MCF 10A (cell line): ENCODE results near the gene GABRB3. TPM values are rescaled to one million over a fixed set of nuclear protein-coding genes. Genes with fewer than 3 reads are reported as not detected.

Experiments
- BruUV-seq: library from RNA; stranded (reverse); fragments of 400-500 nt; replicated peaks from 2 replicates; lab custom pipeline; 2021; lab: Mats Ljungman, UMichigan
- CTCF ChIA-PET: fragments of 300-600 bp; sonication (Branson Sonifier 250); formaldehyde crosslinking; extraction: SDS; loops from one replicate; lab custom pipeline; 2021; ENCODE audit warnings: antibody characterized with exemption, inconsistent platforms; lab: Yijun Ruan, JAX
- POLR2A ChIA-PET: fragments of 300-600, 350-650 bp; sonication (Branson Sonifier 250); formaldehyde crosslinking; extraction: SDS; loops from one replicate; lab custom pipeline; 2020; ENCODE audit warnings: antibody characterized with exemption, inconsistent platforms; lab: Yijun Ruan, JAX
- DNase-seq: peaks from one replicate; pipeline ENCODE4 v3.0.0-alpha.2; 2018; ENCODE audit not compliant: unreplicated experiment
- H3K27ac Mint-ChIP-seq: one replicate; pipeline ENCODE4 v1.8.0; 2022; ENCODE audit warnings: mild to moderate bottlenecking, low read depth, mixed read lengths; ENCODE audit not compliant: unreplicated experiment
- H3K27me3 Mint-ChIP-seq: one replicate; pipeline ENCODE4 v1.8.0; 2022; ENCODE audit warnings: mixed read lengths; ENCODE audit not compliant: insufficient read depth, unreplicated experiment
- H3K36me3 Mint-ChIP-seq: one replicate; pipeline ENCODE4 v1.8.0; 2022; ENCODE audit warnings: mild to moderate bottlenecking, moderate library complexity, mixed read lengths; ENCODE audit not compliant: insufficient read depth, unreplicated experiment
- H3K4me1 Mint-ChIP-seq: one replicate; pipeline ENCODE4 v1.8.0; 2022; ENCODE audit warnings: mixed read lengths; ENCODE audit not compliant: insufficient read depth, unreplicated experiment
- H3K4me3 Mint-ChIP-seq: one replicate; pipeline ENCODE4 v1.8.0; 2022; ENCODE audit warnings: mild to moderate bottlenecking, moderate library complexity, mixed read lengths; ENCODE audit not compliant: unreplicated experiment
- H3K9me3 Mint-ChIP-seq: one replicate; pipeline ENCODE4 v1.8.0; 2022; ENCODE audit warnings: mixed read lengths; ENCODE audit not compliant: unreplicated experiment
- intact Hi-C: fragments of 100-400 bp; cut with micrococcal nuclease; formaldehyde crosslinking; loops from 2 replicates; pipeline ENCODE4 v1.14.1; 2022
- total RNA-seq: library from RNA; stranded (reverse); gene quantifications from 2 replicates; pipeline ENCODE4 v1.2.3, GENCODE V29; 2022
- TF ChIP-seq, protein P1 (sequence below): fragments of 200-600 bp; IDR thresholded peaks from one replicate; pipeline ENCODE4 v1.8.0; 2022; ENCODE audit warnings: antibody characterized with exemption, mild to moderate bottlenecking; ENCODE audit not compliant: unreplicated experiment

GABRB3 gene
- total RNA-seq, 1 experiment from 2014 or later, result not detected

DNA sequence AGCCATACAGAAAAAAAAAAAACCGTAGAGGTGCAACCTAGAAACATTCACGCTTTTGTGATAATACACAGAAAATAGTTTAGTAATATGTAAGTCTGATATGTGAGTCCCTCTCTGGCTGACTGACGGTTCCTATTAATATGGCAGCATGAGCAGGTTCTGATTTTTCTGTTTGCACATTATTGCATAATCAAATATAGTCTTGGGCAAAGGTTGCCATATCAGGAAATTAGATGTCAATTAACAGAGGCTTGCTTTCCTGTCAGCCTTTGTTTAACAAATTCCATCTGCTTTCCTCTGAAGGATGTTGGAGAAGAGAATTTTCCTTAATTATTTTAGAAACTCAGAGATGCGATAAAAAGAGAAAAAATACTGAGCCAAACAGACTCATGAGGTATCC lies 14.8 kb downstream of the GABRB3 start:
- CTCF ChIA-PET, result no interaction called here
- POLR2A ChIA-PET, result no interaction called here
- no peaks in the 10 kb centered on the region for H3K27me3 Mint-ChIP-seq
- no peaks in the 10 kb centered on the region for H3K36me3 Mint-ChIP-seq
- intact Hi-C loops, result no loop called here
- H3K4me1 Mint-ChIP-seq, result no peaks in the 10 kb centered on the region
- H3K27ac Mint-ChIP-seq, result no peak overlapping the region
- no peak overlapping the region for H3K4me3 Mint-ChIP-seq
- TF ChIP-seq, protein P1, sequence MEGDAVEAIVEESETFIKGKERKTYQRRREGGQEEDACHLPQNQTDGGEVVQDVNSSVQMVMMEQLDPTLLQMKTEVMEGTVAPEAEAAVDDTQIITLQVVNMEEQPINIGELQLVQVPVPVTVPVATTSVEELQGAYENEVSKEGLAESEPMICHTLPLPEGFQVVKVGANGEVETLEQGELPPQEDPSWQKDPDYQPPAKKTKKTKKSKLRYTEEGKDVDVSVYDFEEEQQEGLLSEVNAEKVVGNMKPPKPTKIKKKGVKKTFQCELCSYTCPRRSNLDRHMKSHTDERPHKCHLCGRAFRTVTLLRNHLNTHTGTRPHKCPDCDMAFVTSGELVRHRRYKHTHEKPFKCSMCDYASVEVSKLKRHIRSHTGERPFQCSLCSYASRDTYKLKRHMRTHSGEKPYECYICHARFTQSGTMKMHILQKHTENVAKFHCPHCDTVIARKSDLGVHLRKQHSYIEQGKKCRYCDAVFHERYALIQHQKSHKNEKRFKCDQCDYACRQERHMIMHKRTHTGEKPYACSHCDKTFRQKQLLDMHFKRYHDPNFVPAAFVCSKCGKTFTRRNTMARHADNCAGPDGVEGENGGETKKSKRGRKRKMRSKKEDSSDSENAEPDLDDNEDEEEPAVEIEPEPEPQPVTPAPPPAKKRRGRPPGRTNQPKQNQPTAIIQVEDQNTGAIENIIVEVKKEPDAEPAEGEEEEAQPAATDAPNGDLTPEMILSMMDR, result no peak
- no TSS peak for BruUV-seq
- H3K9me3 Mint-ChIP-seq, result peaks cover 22% of the 10 kb centered on the region
- no peak for DNase-seq

DNA sequence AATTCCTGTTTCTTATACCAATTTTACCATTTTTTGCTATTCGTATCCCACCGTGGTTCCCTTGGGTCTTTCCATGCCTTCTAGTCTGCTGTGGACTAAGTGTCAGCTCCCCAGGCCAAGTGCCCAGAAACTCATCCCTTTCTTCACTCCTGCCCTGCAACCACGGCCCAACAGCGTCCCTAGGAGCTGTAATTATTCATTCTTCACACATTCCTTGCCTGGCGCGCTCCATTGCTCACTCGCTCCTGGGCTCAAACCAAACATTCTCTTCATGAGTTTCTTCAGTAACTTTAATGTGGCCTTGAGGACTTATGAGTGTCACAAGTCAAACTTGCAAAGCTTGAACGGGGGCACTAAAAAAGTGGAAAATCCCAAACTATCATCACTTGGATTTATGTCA lies 15.7 kb downstream of the GABRB3 start:
- Mint-ChIP-seq H3K36me3 (no peaks in the 10 kb centered on the region), H3K27ac (no peak overlapping the region), H3K4me3 (no peak overlapping the region), H3K9me3 (peaks cover 27% of the 10 kb centered on the region), H3K27me3 (no peaks in the 10 kb centered on the region), H3K4me1 (no peaks in the 10 kb centered on the region)
- no peak for DNase-seq
- POLR2A ChIA-PET, result no interaction called here
- CTCF ChIA-PET, result interaction anchor here (0.7 kb wide), 1 partner anchor 1004 kb away, joined by 4 read pairs; no protein-coding TSS in a partner anchor
- intact Hi-C loops, result no loop called here
- BruUV-seq, result no TSS peak
- TF ChIP-seq, protein P1, result no peak

DNA sequence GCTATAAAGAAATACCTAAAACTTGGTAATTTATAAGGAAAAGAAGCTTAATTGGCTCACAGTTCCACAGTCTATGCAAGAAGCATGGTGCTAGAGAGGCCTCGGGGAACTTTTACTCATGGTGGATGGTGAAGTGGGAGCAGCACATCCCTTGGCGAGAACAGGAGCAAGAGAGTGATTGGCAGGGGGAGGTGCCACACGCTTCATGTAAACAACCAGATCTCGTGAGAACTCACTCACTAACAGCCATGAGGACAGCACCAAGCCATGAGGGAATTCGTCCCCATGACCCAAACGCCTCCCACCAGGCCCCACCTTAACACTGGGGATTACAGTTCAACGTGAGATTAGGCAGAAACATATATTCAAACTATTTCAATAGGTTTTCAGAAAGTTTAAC lies 28.0 kb downstream of the GABRB3 start:
- intact Hi-C loops, result no loop called here
- H3K27me3 Mint-ChIP-seq, result no peaks in the 10 kb centered on the region
- H3K36me3 Mint-ChIP-seq, result peaks cover 4% of the 10 kb centered on the region
- ChIA-PET POLR2A (no interaction called here), CTCF (no interaction called here)
- peaks cover 35% of the 10 kb centered on the region for H3K9me3 Mint-ChIP-seq
- no peak overlapping the region for H3K27ac Mint-ChIP-seq
- TF ChIP-seq, protein P1, result no peak
- no peak for DNase-seq
- H3K4me1 Mint-ChIP-seq, result no peaks in the 10 kb centered on the region
- BruUV-seq, result no TSS peak
- no peak overlapping the region for H3K4me3 Mint-ChIP-seq

DNA sequence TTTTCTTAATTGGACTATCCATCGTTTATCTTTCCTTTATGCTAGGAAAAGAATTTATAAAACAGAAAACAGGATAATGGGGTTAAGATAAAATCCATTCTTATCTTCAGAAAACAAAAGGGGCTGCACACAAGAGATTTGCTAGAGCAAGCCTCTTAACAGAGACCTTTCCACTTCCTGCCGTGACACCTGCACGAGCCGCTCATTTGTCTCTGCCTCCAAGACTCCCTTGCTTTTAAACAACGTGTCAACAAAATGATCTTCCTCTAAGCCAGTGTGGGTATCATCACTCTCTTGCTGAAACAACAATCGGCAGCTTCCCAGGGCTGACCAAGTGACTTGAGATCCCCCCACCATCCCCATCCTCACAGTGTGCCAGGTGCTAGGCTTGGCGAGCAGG lies 33.1 kb downstream of the GABRB3 start:
- Mint-ChIP-seq H3K9me3 (peaks cover 60% of the 10 kb centered on the region), H3K4me1 (no peaks in the 10 kb centered on the region), H3K27ac (no peak overlapping the region), H3K4me3 (no peak overlapping the region), H3K27me3 (no peaks in the 10 kb centered on the region), H3K36me3 (peaks cover 2% of the 10 kb centered on the region)
- intact Hi-C loops, result no loop called here
- TF ChIP-seq, protein P1, result no peak
- CTCF ChIA-PET, result no interaction called here
- BruUV-seq, result no TSS peak
- POLR2A ChIA-PET, result no interaction called here
- no peak for DNase-seq
